H1 (cell line): Measurements from ENCODE around the gene BEST2. TPM values are rescaled to one million over a fixed set of nuclear protein-coding genes. Genes with fewer than 3 reads are reported as not detected.

Source experiments
- CTCF ChIA-PET: fragments of 300-600 bp; sonication (Branson Sonifier 250); formaldehyde crosslinking; loops from one replicate; lab custom pipeline; 2021; ENCODE audit not compliant: partially characterized antibody; lab: Charles Lee
- POLR2A ChIA-PET: fragments of 300-600 bp; sonication (Branson Sonifier 250); formaldehyde crosslinking; loops from one replicate; lab custom pipeline; 2021; ENCODE audit warnings: inconsistent platforms; ENCODE audit not compliant: partially characterized antibody; lab: Charles Lee
- DNase-seq, 2 experiments: peaks; one replicate each; pipeline versions ENCODE4 v3.0.0 to v3.0.0-alpha.2; 2010 to 2022; ENCODE audit warnings: low spot score in 2 of 2, low read depth in 1 of 2, mixed read lengths in 1 of 2
- FAIRE-seq: peaks from 2 replicates; lab custom pipeline; 2011; peaks lifted over from hg19 to GRCh38; lab: Jason Lieb, UNC
- H2AFZ ChIP-seq: 2 replicates; pipeline ENCODE4 v1.8.1; 2012; ENCODE audit warnings: low read length, inconsistent platforms
- H2AK5ac ChIP-seq: 2 replicates; pipeline ENCODE4 v1.6.1; 2013; ENCODE audit warnings: low read depth, low read length
- H2BK120ac ChIP-seq: replicated peaks from 2 replicates; pipeline ENCODE3; 2013; ENCODE audit warnings: low read depth, low read length, inconsistent platforms
- H2BK12ac ChIP-seq: 2 replicates; pipeline ENCODE4 v1.6.1; 2013; ENCODE audit warnings: low read depth, low read length
- H2BK15ac ChIP-seq: 2 replicates; pipeline ENCODE4 v1.6.1; 2013; ENCODE audit warnings: low read length
- H2BK20ac ChIP-seq: 2 replicates; pipeline ENCODE4 v1.6.1; 2013; ENCODE audit warnings: low read length
- H2BK5ac ChIP-seq: 2 replicates; pipeline ENCODE4 v1.6.1; 2013; ENCODE audit warnings: low read depth, low read length
- H3K14ac ChIP-seq: 2 replicates; pipeline ENCODE4 v1.6.1; 2013; ENCODE audit warnings: inconsistent platforms; ENCODE audit not compliant: insufficient read length
- H3K18ac ChIP-seq: 2 replicates; pipeline ENCODE4 v1.6.1; 2013; ENCODE audit warnings: low read length; ENCODE audit errors: extremely low read depth
- H3K23ac ChIP-seq: 2 replicates; pipeline ENCODE4 v1.6.1; 2013; ENCODE audit warnings: inconsistent platforms; ENCODE audit not compliant: insufficient read length
- H3K23me2 ChIP-seq: 2 replicates; pipeline ENCODE4 v1.6.1; 2013; ENCODE audit warnings: low read depth, low read length
- H3K27ac ChIP-seq: 2 replicates; pipeline ENCODE4 v1.6.1; 2011; ENCODE audit warnings: low read depth, low read length, inconsistent platforms
- H3K27me3 ChIP-seq, 4 experiments: replicated peaks in 1 of 4; 1 replicate in 1 of 4; 2 replicates in 3 of 4; pipeline versions ENCODE4 v1.6.1 to v1.8.1; 2011 to 2013; ENCODE audit warnings: low read length in 3 of 4, mild to moderate bottlenecking in 3 of 4, inconsistent platforms in 2 of 4, mixed read lengths in 2 of 4, moderate library complexity in 1 of 4; ENCODE audit not compliant: control insufficient read depth in 3 of 4, insufficient read depth in 3 of 4; ENCODE audit errors: extremely low read depth in 1 of 4
- H3K36me3 ChIP-seq, 4 experiments: 2 replicates each; pipeline versions ENCODE4 v1.6.1 to v1.8.1; 2011 to 2013; ENCODE audit warnings: mild to moderate bottlenecking in 4 of 4, low read length in 3 of 4, moderate library complexity in 2 of 4, control low read depth in 1 of 4, inconsistent platforms in 1 of 4; ENCODE audit not compliant: insufficient read depth in 4 of 4, control insufficient read depth in 2 of 4
- H3K4ac ChIP-seq: replicated peaks from 2 replicates; pipeline ENCODE3; 2013; ENCODE audit warnings: low read length, low read depth, mixed read lengths, inconsistent platforms; ENCODE audit not compliant: insufficient read length
- H3K4me1 ChIP-seq, 4 experiments: replicated peaks in 1 of 4; 1 replicate in 1 of 4; 2 replicates in 3 of 4; pipeline versions ENCODE4 v1.6.1 to v1.8.1; 2011 to 2013; ENCODE audit warnings: low read length in 3 of 4, inconsistent platforms in 2 of 4, mixed read lengths in 1 of 4; ENCODE audit not compliant: insufficient read depth in 4 of 4, control insufficient read depth in 3 of 4
- H3K4me2 ChIP-seq, 2 experiments: 2 replicates each; pipeline versions ENCODE4 v1.6.1 to v1.8.1; 2011 to 2013; ENCODE audit warnings: low read depth in 2 of 2, low read length in 2 of 2, control low read depth in 1 of 2, inconsistent platforms in 1 of 2, mild to moderate bottlenecking in 1 of 2; ENCODE audit not compliant: insufficient read depth in 1 of 2
- H3K4me3 ChIP-seq, 4 experiments: fragments of 200-600, 300-600 bp in 1 of 4; sonication (generic), shearing (Covaris generic), sonication (Bioruptor Twin) in 1 of 4; 2 replicates each; pipeline versions ENCODE4 v1.5.1 to v1.8.1; 2011 to 2016; ENCODE audit warnings: low read length in 4 of 4, low read depth in 3 of 4, control low read depth in 2 of 4, inconsistent platforms in 2 of 4, mild to moderate bottlenecking in 2 of 4, mixed read lengths in 1 of 4, moderate library complexity in 1 of 4; ENCODE audit not compliant: insufficient read depth in 2 of 4; ENCODE audit errors: extremely low read depth in 1 of 4
- H3K56ac ChIP-seq: replicated peaks from 2 replicates; pipeline ENCODE3; 2013; ENCODE audit warnings: low read depth, mild to moderate bottlenecking, mixed read lengths, low read length, inconsistent platforms; ENCODE audit not compliant: insufficient read length
- H3K79me1 ChIP-seq: 2 replicates; pipeline ENCODE4 v1.6.1; 2013; ENCODE audit warnings: low read depth, low read length, control low read depth
- H3K79me2 ChIP-seq, 2 experiments: 2 replicates each; pipeline versions ENCODE4 v1.6.1 to v1.8.1; 2012 to 2013; ENCODE audit warnings: low read length in 2 of 2, mild to moderate bottlenecking in 2 of 2, inconsistent platforms in 1 of 2; ENCODE audit not compliant: insufficient read depth in 2 of 2, control insufficient read depth in 1 of 2
- H3K9ac ChIP-seq, 4 experiments: replicated peaks in 1 of 4; 1 replicate in 1 of 4; 2 replicates in 3 of 4; pipeline versions ENCODE4 v1.6.1 to v1.8.1; 2011 to 2013; ENCODE audit warnings: low read depth in 3 of 4, low read length in 3 of 4, control low read depth in 2 of 4, mild to moderate bottlenecking in 2 of 4, moderate library complexity in 2 of 4, inconsistent platforms in 1 of 4; ENCODE audit errors: extremely low read depth in 1 of 4
- H3K9me3 ChIP-seq, 2 experiments: 2 replicates each; pipeline versions ENCODE4 v1.6.1 to v1.8.1; 2012 to 2013; ENCODE audit warnings: mild to moderate bottlenecking in 2 of 2, moderate library complexity in 2 of 2, control low read depth in 1 of 2, inconsistent platforms in 1 of 2, low read depth in 1 of 2, low read length in 1 of 2, mixed read lengths in 1 of 2; ENCODE audit not compliant: insufficient read depth in 2 of 2
- H4K20me1 ChIP-seq, 2 experiments: replicated peaks in 1 of 2; 2 replicates each; pipeline versions ENCODE3 to v1.8.1; 2011 to 2013; ENCODE audit warnings: inconsistent platforms in 2 of 2, low read length in 2 of 2, mild to moderate bottlenecking in 1 of 2; ENCODE audit not compliant: insufficient read depth in 2 of 2, control insufficient read depth in 1 of 2
- H4K5ac ChIP-seq: 2 replicates; pipeline ENCODE4 v1.6.1; 2013; ENCODE audit warnings: low read length, low read depth, mixed read lengths, inconsistent platforms; ENCODE audit not compliant: insufficient read length
- H4K8ac ChIP-seq: 2 replicates; pipeline ENCODE4 v1.8.0; 2013; ENCODE audit warnings: mild to moderate bottlenecking, moderate library complexity, low read length, inconsistent platforms; ENCODE audit not compliant: insufficient read depth; ENCODE audit errors: extremely low read depth
- H4K91ac ChIP-seq: replicated peaks from 2 replicates; pipeline ENCODE3; 2013; ENCODE audit warnings: low read length, mixed read lengths, inconsistent platforms; ENCODE audit not compliant: insufficient read length
- ATF3 ChIP-seq: IDR thresholded peaks from 2 replicates; pipeline ENCODE4 v1.6.1; 2011; ENCODE audit warnings: low read depth, mild to moderate bottlenecking, low read length; ENCODE audit not compliant: insufficient read depth
- BACH1 ChIP-seq: IDR thresholded peaks from 2 replicates; pipeline ENCODE4 v1.6.1; 2012; ENCODE audit warnings: low read length, improper control_type of control experiment
- CBX5 ChIP-seq: fragments of 300-800, 300-1000 bp; sonication (generic); IDR thresholded peaks from 2 replicates; pipeline ENCODE4 v1.7.1; 2016; ENCODE audit warnings: antibody characterized with exemption, low read length, low read depth
- CEBPB ChIP-seq: IDR thresholded peaks from 2 replicates; pipeline ENCODE4 v1.6.1; 2012; ENCODE audit warnings: low read depth, low read length
- CHD1 ChIP-seq: IDR thresholded peaks from 2 replicates; pipeline ENCODE4 v1.6.1; 2012; ENCODE audit warnings: low read depth, low read length, improper control_type of control experiment
- JUN ChIP-seq: IDR thresholded peaks from 2 replicates; pipeline ENCODE4 v1.6.1; 2011; ENCODE audit warnings: low read depth, mild to moderate bottlenecking, improper control_type of control experiment, low read length
- MAFK ChIP-seq: IDR thresholded peaks from 2 replicates; pipeline ENCODE4 v1.6.1; 2012; ENCODE audit warnings: low read depth, mild to moderate bottlenecking, improper control_type of control experiment, low read length
- PHF8 ChIP-seq: fragments of 200-600 bp; sonication (generic); conservative IDR thresholded peaks from 2 replicates; pipeline ENCODE4 v1.7.1; 2012; ENCODE audit warnings: low read depth, mild to moderate bottlenecking, inconsistent platforms, low read length, moderate library complexity
- RXRA ChIP-seq: IDR thresholded peaks from 2 replicates; pipeline ENCODE4 v1.6.1; 2011; ENCODE audit warnings: low read depth, mild to moderate bottlenecking, low read length, moderate library complexity; ENCODE audit not compliant: insufficient read depth
- SIRT6 ChIP-seq: IDR thresholded peaks from one replicate; pipeline ENCODE4 v1.7.1; 2012; ENCODE audit warnings: low read length, inconsistent platforms
- SIX5 ChIP-seq: IDR thresholded peaks from 2 replicates; pipeline ENCODE4 v1.6.1; 2011; ENCODE audit warnings: mild to moderate bottlenecking, low read depth, low read length
- SP2 ChIP-seq: IDR thresholded peaks from 2 replicates; pipeline ENCODE4 v1.6.1; 2012; ENCODE audit warnings: mild to moderate bottlenecking, low read length, inconsistent platforms
- SUZ12 ChIP-seq: fragments of 200-600 bp; sonication (generic); IDR thresholded peaks from 2 replicates; pipeline ENCODE4 v1.6.1; 2012; ENCODE audit warnings: mild to moderate bottlenecking, inconsistent platforms, low read length, moderate library complexity, mixed read lengths
- ZNF274 ChIP-seq: IDR thresholded peaks from 2 replicates; pipeline ENCODE4 v1.7.0; 2012; ENCODE audit warnings: low read length, borderline replicate concordance; ENCODE audit errors: extremely low read depth
- WGBS, 2 experiments: shearing (Covaris generic) in 1 of 2; methylation state at CpG; one replicate each; pipeline versions ENCODE4 v1.1.6 to v1.1.7; 2013 to 2015; ENCODE audit warnings: low lambda C conversion rate in 2 of 2, mixed read lengths in 2 of 2, inconsistent platforms in 1 of 2, low coverage in 1 of 2, missing lambda C conversion rate in 1 of 2; ENCODE audit not compliant: insufficient replicate concordance in 2 of 2, insufficient coverage in 1 of 2, insufficient read length in 1 of 2; ENCODE audit errors: extremely low coverage in 1 of 2, missing lambda C conversion rate in 1 of 2; 5-methylcytosine and 5-hydroxymethylcytosine counted together
- polyA plus RNA-seq, 7 experiments: library from polyadenylated mRNA; depleted of rRNA in 3 of 7; stranded (reverse) in 5 of 7; unstranded in 2 of 7; fragments of >200 nt in 5 of 7; fragments of 200-250 nt in 2 of 7; gene quantifications; 1 replicate in 5 of 7; 2 replicates in 1 of 7; 4 replicates in 1 of 7; pipeline versions ENCODE4 v1.2.1 to v1.2.3, GENCODE V29; 2011 to 2013; ENCODE audit warnings: missing spikeins in 2 of 7, mixed read lengths in 2 of 7
- total RNA-seq: library from RNA; stranded (reverse); fragmentation: NEBNext Ultra II Directional; extraction: Animal tissue kit (Norgen Biotek cat#: 25700); gene quantifications from 2 replicates; pipeline ENCODE4 v1.2.1, GENCODE V29; 2021

BEST2 gene
- total and polyA plus RNA-seq, 2 of the 8 experiments (the other 6 are each of a cell fraction or from before 2014, with no cell fraction given): 4.6 to 7.3 TPM

DNA sequence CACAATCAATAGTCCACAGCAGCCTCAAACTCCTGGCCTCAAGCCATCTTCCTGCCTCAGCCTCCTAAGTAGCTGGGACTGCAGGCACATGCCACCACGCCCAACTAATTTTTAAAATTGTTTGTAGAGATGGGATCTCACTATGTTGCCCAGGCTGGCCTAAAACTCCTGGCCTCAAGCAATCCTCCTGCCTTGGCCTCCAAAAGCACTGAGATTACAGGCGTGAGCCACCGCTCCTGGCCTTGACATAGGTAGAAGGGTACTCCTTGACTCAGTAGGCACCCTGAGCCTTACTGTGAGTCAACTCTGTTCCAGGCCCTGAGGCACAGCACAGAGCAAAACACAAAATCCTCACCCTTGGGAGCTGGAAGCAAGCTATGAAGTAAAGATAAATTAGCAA, 35.7 kb upstream of the BEST2 start:
- DNase-seq: no peak
- H3K4ac ChIP-seq: no peak overlapping the region

More for the DNA sequence above, 35.7 kb upstream of the BEST2 start:
- CTCF ChIA-PET: interaction anchor here (0.6 to 13.0 kb wide), 12 partner anchors 9 to 82 kb away, joined by 3 to 81 read pairs (median 4); partner anchors contain the start of gene TRIR
- H3K18ac ChIP-seq: no peak overlapping the region
- no peak overlapping the region for H2AFZ ChIP-seq
- WGBS, 2 experiments: 86% methylated on average over 3 of the region's 3 CpGs; no CpG with 5 or more reads in 1 of the 2 experiments
- no peaks in the 10 kb centered on the region for H3K9me3 ChIP-seq
- H3K27ac ChIP-seq: no peak overlapping the region
- no peak overlapping the region for H2AK5ac ChIP-seq
- no peak overlapping the region for H2BK15ac ChIP-seq
- TF ChIP-seq CHD1 (no peak), SIRT6 (no peak), ATF3 (no peak), JUN (no peak), MAFK (no peak), ZNF274 (no peak), BACH1 (no peak), SUZ12 (no peak), SP2 (no peak), CEBPB (no peak), PHF8 (no peak), RXRA (no peak), CBX5 (no peak), SIX5 (no peak)
- no peaks in the 10 kb centered on the region for H3K27me3 ChIP-seq
- no peak overlapping the region for H2BK12ac ChIP-seq
- H4K5ac ChIP-seq: no peak overlapping the region
- H3K4me1 ChIP-seq: peaks cover 0 to 6% (median 2%) of the 10 kb centered on the region in 4 experiments; a peak in 3 of 7 replicates
- H2BK20ac ChIP-seq: no peak overlapping the region
- H2BK120ac ChIP-seq: no peak overlapping the region
- no peak overlapping the region for H3K9ac ChIP-seq
- no peak overlapping the region for H2BK5ac ChIP-seq
- no peak for FAIRE-seq
- H3K23ac ChIP-seq: no peak overlapping the region
- no peak overlapping the region for H3K4me2 ChIP-seq
- H3K4me3 ChIP-seq: no peak overlapping the region
- H3K79me1 ChIP-seq: peaks cover 10% of the 10 kb centered on the region; the same call in 1 of the 2 replicates
- no peak overlapping the region for H4K91ac ChIP-seq
- no peak overlapping the region for H4K8ac ChIP-seq
- peaks cover 12 to 23% of the 10 kb centered on the region in 2 experiments for H4K20me1 ChIP-seq
- H3K36me3 ChIP-seq: peaks cover 32 to 58% (median 43%) of the 10 kb centered on the region in 4 experiments
- peaks cover 17 to 46% of the 10 kb centered on the region in 2 experiments for H3K79me2 ChIP-seq
- no peaks in the 10 kb centered on the region for H3K23me2 ChIP-seq
- POLR2A ChIA-PET: interaction anchor here (0.9 to 12.9 kb wide), 4 partner anchors 12 to 35 kb away, joined by 3 to 258 read pairs (median 5); partner anchors contain the start of genes GET3 and TRIR
- no peak overlapping the region for H3K14ac ChIP-seq
- no peak overlapping the region for H3K56ac ChIP-seq
